A673 (cell line): ENCODE data around the gene EPAS1.

Experiments used
- CTCF ChIP-seq: fragments of 300-800, 200-600 bp; sonication (generic); conservative IDR thresholded peaks from 2 replicates; pipeline ENCODE4 v1.5.1; 2017; ENCODE audit warnings: low read depth, mild to moderate bottlenecking, antibody characterized with exemption, low read length, moderate library complexity, mixed read lengths
- EZH2 ChIP-seq: fragments of 200-600 bp; sonication (generic); IDR thresholded peaks from 2 replicates; pipeline ENCODE4 v1.6.1; 2017; ENCODE audit warnings: borderline replicate concordance, low read depth, mild to moderate bottlenecking, mixed read lengths, antibody characterized with exemption, low read length; ENCODE audit not compliant: poor library complexity, severe bottlenecking

GRCh38 chr2:46303822-46304221 is 6.6 kb downstream of the EPAS1 start:
- TF ChIP-seq CTCF: no peak
- no peak for TF ChIP-seq EZH2
